GM23338 (cell line): ENCODE results near the gene COPS2. TPM values are rescaled to one million over a fixed set of nuclear protein-coding genes. Genes with fewer than 3 reads are reported as not detected.

Experiments used
- ATAC-seq: fragments of 200-7000 bp; cut with Tn5 transposase; 3 replicates; pipeline ENCODE4 v1.9.1; 2020
- DNase-seq: peaks from one replicate; pipeline ENCODE4 v3.0.0-alpha.2; 2015; ENCODE audit warnings: low spot score
- H2AFZ ChIP-seq: fragments of 200-600 bp; sonication (generic); 2 replicates; pipeline ENCODE4 v1.8.0; 2016; ENCODE audit warnings: antibody characterized with exemption, mild to moderate bottlenecking, moderate library complexity
- H3F3A ChIP-seq: fragments of 200-600 bp; sonication (generic); replicated peaks from 2 replicates; pipeline ENCODE4 v1.8.0; 2017; ENCODE audit warnings: antibody characterized with exemption, mixed run types, low read depth
- H3K27ac ChIP-seq: fragments of 200-600 bp; sonication (generic); 2 replicates; pipeline ENCODE4 v1.6.1; 2016; ENCODE audit warnings: low read depth
- H3K27me3 ChIP-seq: fragments of 200-600 bp; sonication (generic); 2 replicates; pipeline ENCODE4 v1.8.0; 2016; ENCODE audit warnings: mild to moderate bottlenecking, mixed run types, moderate library complexity; ENCODE audit not compliant: insufficient read depth
- H3K36me3 ChIP-seq: fragments of 200-600 bp; sonication (generic); 2 replicates; pipeline ENCODE4 v1.8.0; 2016; ENCODE audit warnings: mild to moderate bottlenecking; ENCODE audit not compliant: insufficient read depth
- H3K4me1 ChIP-seq: fragments of 200-600 bp; sonication (generic); 2 replicates; pipeline ENCODE4 v1.8.0; 2016; ENCODE audit warnings: mild to moderate bottlenecking, moderate library complexity; ENCODE audit not compliant: insufficient read depth
- H3K4me2 ChIP-seq: fragments of 200-600 bp; sonication (generic); 2 replicates; pipeline ENCODE4 v1.7.1; 2017; ENCODE audit warnings: mixed run types
- H3K4me3 ChIP-seq: fragments of 200-600 bp; sonication (generic); 2 replicates; pipeline ENCODE4 v1.6.1; 2016; ENCODE audit warnings: mixed run types
- H3K79me2 ChIP-seq: fragments of 200-600 bp; sonication (generic); replicated peaks from 2 replicates; pipeline ENCODE4 v1.8.0; 2017; ENCODE audit warnings: mild to moderate bottlenecking; ENCODE audit not compliant: insufficient read depth
- H3K9me2 ChIP-seq: fragments of 200-600 bp; sonication (generic); 2 replicates; pipeline ENCODE4 v1.8.0; 2017; ENCODE audit not compliant: insufficient read depth
- H4K20me1 ChIP-seq: fragments of 200-600 bp; sonication (generic); replicated peaks from 2 replicates; pipeline ENCODE4 v1.8.0; 2017; ENCODE audit warnings: mild to moderate bottlenecking; ENCODE audit not compliant: insufficient read depth
- H3K27ac Mint-ChIP-seq: 2 replicates; pipeline ENCODE4 v1.8.0; 2020; ENCODE audit warnings: inconsistent platforms, mild to moderate bottlenecking, moderate library complexity, mixed read lengths
- H3K27me3 Mint-ChIP-seq: 3 replicates; pipeline ENCODE4 v1.8.0; 2022; ENCODE audit warnings: low read depth, mild to moderate bottlenecking, moderate library complexity, mixed read lengths, inconsistent platforms; ENCODE audit not compliant: insufficient read depth, poor library complexity
- H3K36me3 Mint-ChIP-seq: 3 replicates; pipeline ENCODE4 v1.8.0; 2021; ENCODE audit warnings: low read depth, mild to moderate bottlenecking, inconsistent platforms, moderate library complexity, mixed read lengths
- H3K4me1 Mint-ChIP-seq: 3 replicates; pipeline ENCODE4 v1.8.0; 2020; ENCODE audit warnings: mild to moderate bottlenecking, inconsistent platforms, mixed read lengths
- H3K4me3 Mint-ChIP-seq: 3 replicates; pipeline ENCODE4 v1.8.0; 2021; ENCODE audit warnings: moderate library complexity, mild to moderate bottlenecking, inconsistent platforms, mixed read lengths
- H3K9me3 Mint-ChIP-seq: 3 replicates; pipeline ENCODE4 v1.8.0; 2020; ENCODE audit warnings: moderate library complexity, mild to moderate bottlenecking, inconsistent platforms, mixed read lengths
- CREB1 ChIP-seq: fragments of 250-450 bp; sonication (Bioruptor Pico); IDR thresholded peaks from 2 replicates; pipeline ENCODE4 v1.5.0; 2020; ENCODE audit warnings: low read depth, mild to moderate bottlenecking, moderate library complexity
- CTCF ChIP-seq, 2 experiments: fragments of 200-600 bp in 1 of 2; sonication (generic) in 1 of 2; conservative IDR thresholded peaks; 2 replicates each; pipeline versions ENCODE4 v1.5.1 to v1.6.1; 2016 to 2017; ENCODE audit warnings: antibody characterized with exemption in 2 of 2, low read depth in 2 of 2, mild to moderate bottlenecking in 2 of 2, moderate library complexity in 1 of 2
- ETS1 ChIP-seq: IDR thresholded peaks from 2 replicates; pipeline ENCODE4 v1.6.1; 2016; ENCODE audit warnings: antibody characterized with exemption
- EZH2 ChIP-seq: fragments of 200-600 bp; sonication (generic); IDR thresholded peaks from one replicate; pipeline ENCODE4 v1.8.0; 2017; ENCODE audit warnings: antibody characterized with exemption, mild to moderate bottlenecking, low read depth; ENCODE audit not compliant: unreplicated experiment
- EZH2phosphoT487 ChIP-seq: fragments of 200-600 bp; sonication (generic); IDR thresholded peaks from one replicate; pipeline ENCODE4 v1.8.1; 2018; ENCODE audit warnings: antibody characterized with exemption; ENCODE audit not compliant: unreplicated experiment
- JUNB ChIP-seq: IDR thresholded peaks from one replicate; pipeline ENCODE4 v1.6.1; 2016; ENCODE audit warnings: antibody characterized with exemption; ENCODE audit not compliant: unreplicated experiment
- NANOG ChIP-seq: IDR thresholded peaks from 2 replicates; pipeline ENCODE4 v1.6.1; 2016; ENCODE audit warnings: antibody characterized with exemption, borderline replicate concordance
- POLR2AphosphoS5 ChIP-seq: IDR thresholded peaks from 2 replicates; pipeline ENCODE4 v1.6.1; 2016; ENCODE audit warnings: antibody characterized with exemption, low read depth
- REST ChIP-seq: IDR thresholded peaks from one replicate; pipeline ENCODE4 v1.6.1; 2018; ENCODE audit warnings: antibody characterized with exemption; ENCODE audit not compliant: unreplicated experiment
- STAT1 ChIP-seq: IDR thresholded peaks from one replicate; pipeline ENCODE4 v1.6.1; 2016; ENCODE audit warnings: antibody characterized with exemption; ENCODE audit not compliant: unreplicated experiment
- ZNF114 ChIP-seq: fragments of 250-450 bp; sonication (Bioruptor Pico); IDR thresholded peaks from 2 replicates; pipeline ENCODE4 v1.5.0; 2020; ENCODE audit warnings: mild to moderate bottlenecking, moderate library complexity
- ZNF331 ChIP-seq: fragments of 250-450 bp; sonication (Bioruptor Pico); IDR thresholded peaks from 2 replicates; pipeline ENCODE4 v1.5.0; 2020; ENCODE audit warnings: low read depth, mild to moderate bottlenecking, moderate library complexity
- ZNF462 ChIP-seq: fragments of 250-450 bp; sonication (Bioruptor Pico); IDR thresholded peaks from 2 replicates; pipeline ENCODE4 v1.5.0; 2020; ENCODE audit warnings: mild to moderate bottlenecking, moderate library complexity
- polyA plus RNA-seq: library from polyadenylated mRNA; unstranded; fragments of >200 nt; fragmentation: Nextera tagmentation; extraction: Ambion mirVana; gene quantifications from 2 replicates; pipeline ENCODE4 v1.2.1, GENCODE V29; 2016
- total RNA-seq: library from RNA; depleted of rRNA; stranded (reverse); fragments of >200 nt; shearing (Covaris generic); gene quantifications from 2 replicates; pipeline ENCODE4 v1.2.3, GENCODE V29; 2014

COPS2 gene
- total and polyA plus RNA-seq, 2 experiments from 2014 or later = 38.7 to 67.3 TPM

GRCh38 chr15:49151831-49152230 lies 3.6 kb downstream of the COPS2 start:
- Histone ChIP-seq H3K9me2 (no peaks in the 10 kb centered on the region), H4K20me1 (peaks cover 19% of the 10 kb centered on the region), H3K4me2 (no peak overlapping the region), H3K27me3 (no peaks in the 10 kb centered on the region), H3K79me2 (peaks cover 90% of the 10 kb centered on the region), H3K4me1 (peaks cover 23% of the 10 kb centered on the region), H2AFZ (no peak overlapping the region), H3K36me3 (no peaks in the 10 kb centered on the region), H3F3A (no peaks in the 10 kb centered on the region; the same call in 1 of the 2 replicates), H3K4me3 (no peak overlapping the region), H3K27ac (no peak overlapping the region)
- no peak for DNase-seq
- Mint-ChIP-seq H3K4me3 (no peak overlapping the region), H3K36me3 (no peaks in the 10 kb centered on the region), H3K27me3 (no peaks in the 10 kb centered on the region), H3K27ac (no peak overlapping the region), H3K9me3 (no peaks in the 10 kb centered on the region), H3K4me1 (peaks cover 31% of the 10 kb centered on the region)
- no peak for ATAC-seq
- TF ChIP-seq ETS1 (no peak), NANOG (no peak), POLR2AphosphoS5 (no peak), ZNF114 (no peak), EZH2phosphoT487 (no peak), CTCF (conservative IDR thresholded peaks at IDR 0.05; ENCODE audit: low read depth in 2 of 2) (no peak), ZNF462 (CRISPR knock-in tag) (no peak), JUNB (no peak), REST (no peak), EZH2 (no peak), ZNF331 (CRISPR knock-in tag) (no peak), CREB1 (CRISPR knock-in tag) (no peak), STAT1 (no peak)
